Activated CD4-positive, alpha-beta T cell treated with anti-CD3 and anti-CD28 coated beads, Interleukin-2, Interleukin-4, amounts not matched to agents 100 ng/mL and 50 ng/mL, durations not matched to agents 16 hours and 8 hours (primary cell): ENCODE results near the gene STX1B.

Experiments
- DNase-seq: peaks from one replicate; pipeline ENCODE4 v3.0.0-alpha.2; 2020; ENCODE audit warnings: low spot score

Gene STX1B

GRCh38 chr16:30979170-30980022 is 31.0 kb downstream of the STX1B start:
- DNase-seq: no peak

DNA sequence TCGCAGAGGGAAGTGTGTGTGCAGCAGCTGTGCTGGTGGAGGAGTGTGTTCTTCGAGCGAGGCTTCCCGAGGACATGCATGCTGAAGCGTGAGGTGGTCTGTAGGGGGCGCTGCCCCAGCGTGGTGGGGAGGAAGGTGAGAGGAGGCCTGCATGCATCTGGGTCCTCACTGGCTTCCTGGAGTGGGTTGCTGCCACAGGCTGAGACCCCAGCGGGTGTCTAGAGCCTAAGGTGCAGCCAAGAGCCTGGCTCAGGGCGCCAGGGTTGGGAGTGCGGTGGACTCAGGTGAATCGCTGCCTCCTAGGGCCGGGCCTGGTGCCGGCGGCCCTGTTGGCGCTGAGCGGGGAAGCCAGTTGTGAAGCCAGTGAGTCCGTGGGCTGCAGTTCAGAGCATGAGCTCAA is 32.9 kb downstream of the STX1B start:
- peak; percentile 17 for DNase-seq

GRCh38 chr16:30976486-30976885 is 34.0 kb downstream of the STX1B start:
- no peak for DNase-seq

DNA sequence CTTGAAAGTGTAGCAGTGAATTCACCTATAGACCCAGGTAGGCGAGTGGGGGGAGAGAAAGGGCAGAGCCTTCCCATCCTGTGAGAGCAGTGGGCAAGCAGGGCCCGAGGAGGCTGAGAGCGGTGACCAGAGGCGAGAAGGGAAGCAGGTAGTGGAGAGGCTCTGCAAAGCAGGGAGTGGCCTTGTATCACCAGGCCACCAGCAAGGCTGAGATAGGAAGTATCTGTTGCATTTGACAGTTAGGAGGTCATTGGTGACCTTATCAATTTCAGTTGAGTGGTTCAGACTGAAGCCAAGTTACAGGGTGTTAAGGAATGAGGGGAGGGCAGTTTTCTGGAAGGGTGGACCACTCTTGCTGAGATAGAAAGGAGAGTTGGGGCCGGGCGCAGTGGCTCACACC is 36.1 kb downstream of the STX1B start:
- no peak for DNase-seq

GRCh38 chr16:30972872-30973271 is 37.6 kb downstream of the STX1B start:
- DNase-seq: no peak

DNA sequence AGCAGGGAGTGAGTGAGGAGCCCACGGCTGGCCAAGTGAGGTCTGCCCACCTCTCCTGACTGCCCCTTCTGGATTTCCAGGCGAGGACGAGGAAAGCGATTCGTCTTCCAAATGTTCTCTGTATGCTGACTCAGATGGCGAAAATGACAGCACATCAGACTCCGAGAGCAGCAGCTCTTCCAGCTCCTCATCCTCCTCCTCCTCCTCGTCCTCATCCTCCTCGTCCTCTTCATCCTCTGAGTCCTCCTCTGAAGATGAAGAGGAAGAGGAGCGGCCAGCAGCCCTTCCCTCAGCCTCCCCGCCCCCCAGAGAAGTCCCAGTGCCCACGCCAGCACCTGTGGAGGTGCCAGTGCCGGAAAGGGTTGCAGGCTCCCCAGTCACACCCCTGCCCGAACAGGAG is 39.1 kb downstream of the STX1B start:
- DNase-seq: no peak

DNA sequence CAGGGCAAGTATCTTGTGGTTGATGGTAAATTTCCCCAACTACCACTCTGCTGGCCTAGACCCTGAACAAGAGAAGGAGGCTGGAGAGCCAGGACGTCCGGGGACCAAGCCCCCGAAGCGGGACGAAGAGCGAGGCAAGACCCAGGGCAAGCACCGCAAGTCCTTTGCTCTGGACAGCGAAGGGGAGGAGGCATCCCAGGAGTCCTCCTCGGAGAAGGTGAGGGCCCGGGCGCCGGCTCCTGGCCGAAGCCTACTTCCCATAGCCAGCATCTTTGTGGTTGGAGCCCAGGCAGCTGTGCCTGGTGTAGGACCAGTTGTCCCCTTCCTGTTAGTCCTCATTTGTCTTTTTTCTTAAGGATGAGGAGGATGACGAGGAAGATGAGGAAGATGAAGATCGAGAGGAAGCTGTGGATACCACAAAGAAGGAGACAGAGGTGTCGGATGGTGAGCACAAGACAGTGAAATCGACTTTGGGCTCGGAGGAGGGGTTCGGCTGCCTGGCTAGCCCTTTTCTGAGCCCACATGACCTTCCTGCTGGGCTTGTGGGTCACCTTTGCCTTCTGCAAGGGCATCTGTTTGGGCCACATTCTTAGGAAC is 41.1 kb downstream of the STX1B start:
- DNase-seq: no peak

DNA sequence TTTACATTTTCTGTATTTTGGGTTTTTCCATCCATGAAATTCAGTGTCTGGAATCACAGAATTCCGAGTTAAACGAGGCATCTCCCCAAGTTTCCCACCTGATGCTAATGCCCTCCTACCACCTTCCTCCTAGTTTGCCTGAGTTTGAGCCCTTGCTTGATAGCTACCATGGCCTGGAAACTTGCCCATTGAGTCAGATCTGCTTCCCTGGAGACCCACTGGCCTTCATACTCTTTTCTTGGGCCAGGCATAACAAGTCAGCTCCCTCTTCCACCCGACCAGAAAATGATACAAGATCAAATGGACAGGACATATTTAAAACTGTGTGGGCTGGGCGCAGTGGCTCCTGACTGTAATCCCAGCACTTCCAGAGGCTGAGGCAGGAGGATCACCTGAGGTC is 42.6 kb downstream of the STX1B start:
- DNase-seq: no peak

DNA sequence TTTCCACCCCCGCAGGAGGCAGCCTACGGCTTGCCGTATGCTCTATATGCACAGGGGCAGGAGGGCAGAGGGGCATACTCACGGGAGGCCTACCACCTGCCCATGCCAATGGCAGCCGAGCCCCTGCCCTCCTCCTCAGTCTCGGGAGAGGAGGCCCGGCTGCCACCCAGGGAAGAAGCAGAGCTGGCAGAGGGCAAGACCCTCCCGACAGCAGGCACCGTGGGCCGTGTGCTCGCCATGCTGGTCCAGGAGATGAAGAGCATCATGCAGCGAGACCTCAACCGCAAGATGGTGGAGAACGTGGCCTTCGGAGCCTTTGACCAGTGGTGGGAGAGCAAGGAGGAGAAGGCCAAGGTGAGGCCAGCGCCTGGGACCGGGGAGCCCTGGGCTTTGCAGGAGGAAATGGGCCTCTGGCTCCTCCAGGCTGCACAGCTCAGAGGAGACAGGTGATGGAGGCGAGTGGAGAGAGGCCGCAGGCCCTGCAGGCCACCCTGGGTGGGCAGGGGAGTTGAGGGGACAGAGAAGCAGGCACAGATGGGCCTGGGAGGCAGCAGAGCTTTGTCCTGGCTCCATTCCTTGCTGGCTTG is 44.3 kb downstream of the STX1B start:
- no peak for DNase-seq

DNA sequence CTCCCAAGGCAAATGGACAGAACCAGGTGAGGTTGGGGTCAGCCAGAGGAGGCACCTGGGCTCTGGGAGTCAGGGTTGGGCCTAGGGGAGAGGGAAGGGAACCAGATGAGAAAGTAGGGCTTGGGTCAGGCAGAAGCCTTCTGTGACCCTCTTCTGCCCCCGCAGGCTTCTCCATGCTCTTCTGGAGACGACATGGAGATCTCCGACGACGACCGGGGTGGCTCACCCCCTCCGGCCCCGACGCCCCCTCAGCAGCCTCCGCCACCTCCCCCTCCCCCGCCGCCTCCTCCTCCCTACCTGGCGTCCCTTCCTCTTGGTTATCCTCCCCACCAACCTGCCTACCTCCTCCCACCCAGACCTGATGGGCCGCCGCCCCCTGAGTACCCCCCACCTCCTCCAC is 45.0 kb downstream of the STX1B start:
- DNase-seq: no peak

- DNase-seq: no peak
These were observed 45.7 kb downstream of the STX1B start for GRCh38 chr16:30964574-30965226.

DNA sequence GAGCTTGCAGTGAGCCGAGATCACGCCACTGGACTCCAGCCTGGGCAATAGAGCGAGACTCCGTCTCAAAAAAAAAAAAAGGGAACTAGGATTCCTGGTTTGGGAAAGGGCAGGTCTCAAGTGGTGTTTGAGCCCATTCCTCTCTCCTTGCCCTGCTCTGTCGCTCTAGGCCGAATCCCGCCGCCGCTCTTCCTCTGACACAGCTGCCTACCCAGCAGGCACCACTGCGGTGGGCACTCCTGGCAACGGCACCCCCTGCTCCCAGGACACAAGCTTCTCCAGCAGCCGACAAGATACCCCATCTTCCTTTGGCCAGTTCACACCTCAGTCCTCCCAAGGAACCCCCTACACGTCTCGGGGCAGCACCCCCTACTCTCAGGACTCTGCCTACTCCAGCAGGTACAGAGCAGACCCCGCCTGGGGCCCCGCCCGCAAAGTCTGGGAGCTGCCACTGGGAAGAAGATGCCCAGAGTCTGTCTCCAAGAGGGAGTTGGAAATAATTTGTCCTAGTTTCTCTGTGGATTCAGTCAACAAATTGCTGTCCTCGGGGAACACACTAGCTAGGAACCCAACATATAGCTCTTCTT is 46.4 kb downstream of the STX1B start:
- no peak for DNase-seq

- DNase-seq: no peak
These were observed 49.1 kb downstream of the STX1B start for GRCh38 chr16:30961384-30961783.

DNA sequence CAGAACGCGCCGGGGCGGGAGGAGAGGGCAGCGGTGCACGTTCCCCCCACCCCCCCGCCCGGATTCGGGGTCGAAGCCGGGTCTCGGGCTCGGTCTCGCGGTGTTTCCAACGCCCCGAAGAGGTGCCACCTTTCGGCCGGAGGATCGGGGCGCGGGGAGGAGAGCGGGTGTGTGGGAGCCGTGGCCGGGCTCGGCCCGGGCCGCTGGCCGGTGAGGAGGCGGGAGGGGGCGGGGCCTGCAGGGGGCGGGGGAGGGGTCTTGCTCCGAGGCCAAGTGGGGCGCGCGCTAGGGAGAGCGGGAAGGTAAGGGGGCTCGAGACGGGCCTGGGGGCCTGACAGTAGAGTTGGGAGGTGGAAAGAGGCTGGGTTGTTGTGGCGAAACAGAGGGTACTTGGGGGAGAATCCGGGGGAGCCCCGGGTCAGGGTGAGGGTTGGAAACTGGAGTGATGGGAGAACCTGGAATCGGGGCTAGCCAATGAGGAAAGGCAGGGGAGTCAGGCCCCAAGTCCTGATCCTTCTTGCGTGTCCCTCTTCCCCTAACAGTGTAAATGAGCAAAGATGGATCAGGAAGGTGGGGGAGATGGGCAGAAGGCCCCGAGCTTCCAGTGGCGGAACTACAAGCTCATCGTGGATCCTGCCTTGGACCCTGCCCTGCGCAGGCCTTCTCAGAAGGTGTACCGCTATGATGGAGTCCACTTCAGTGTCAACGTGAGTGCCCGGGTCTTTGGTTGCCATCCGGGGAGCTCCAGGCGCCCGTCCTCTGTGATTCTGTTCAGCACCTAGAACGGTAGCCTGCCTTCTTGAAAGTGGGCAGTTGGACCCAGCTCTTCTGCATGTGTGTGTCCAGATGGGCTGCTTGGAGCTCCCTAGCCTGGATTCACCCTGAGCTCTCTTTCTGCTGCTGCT is 52.0 kb downstream of the STX1B start:
- no peak for DNase-seq

DNA sequence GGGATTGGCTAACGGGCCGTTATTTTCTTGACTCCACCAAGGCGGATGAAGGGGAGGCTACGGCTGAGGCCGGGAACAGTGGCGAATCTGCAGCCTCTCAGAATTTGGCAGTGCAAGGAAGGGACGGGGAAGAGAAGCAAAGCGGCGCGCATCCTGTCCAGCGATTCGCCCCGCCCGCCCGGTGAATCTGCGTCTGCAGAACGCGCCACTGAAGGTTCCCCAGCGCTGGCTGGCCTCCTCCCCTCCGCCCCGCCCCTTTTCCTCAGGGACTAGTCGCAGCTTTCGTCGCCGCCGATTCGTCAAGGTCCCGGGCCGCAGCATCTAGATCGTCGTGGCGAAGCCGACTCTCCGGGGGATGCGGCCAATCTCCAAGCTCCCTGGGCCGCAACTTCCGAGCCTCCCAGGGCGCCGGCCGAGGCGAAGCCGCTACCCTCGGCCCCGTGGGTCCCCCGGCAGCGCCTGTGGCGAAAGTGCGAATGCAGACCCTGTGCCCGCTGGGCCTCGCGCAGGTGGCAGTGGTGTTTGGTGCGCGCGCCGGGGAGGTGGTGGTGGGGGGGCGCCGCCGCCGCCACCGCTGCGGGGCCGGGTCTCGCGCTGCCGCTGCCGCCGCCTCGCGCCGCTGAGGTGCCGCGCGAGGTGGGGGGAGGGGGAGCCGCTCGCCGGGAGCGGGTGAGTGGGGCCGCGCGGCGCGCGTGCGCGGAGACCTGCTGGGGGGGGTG is 52.8 kb downstream of the STX1B start, which contains the start of gene SETD1A:
SETD1A (plus strand) TSS at position 299 of the 719 bp plus-strand sequence. CDS start 978 bp downstream, outside the sequence.
- DNase-seq: peak; percentile 96

- peak; percentile 89 for DNase-seq
These were observed 53.6 kb downstream of the STX1B start for GRCh38 chr16:30956601-30957455.

- no peak for DNase-seq
These were observed 55.4 kb downstream of the STX1B start for GRCh38 chr16:30954993-30955392.

GRCh38 chr16:30953511-30954124 is 56.8 kb downstream of the STX1B start:
- DNase-seq: peak; percentile 69

GRCh38 chr16:30953111-30953510 is 57.3 kb downstream of the STX1B start:
- no peak for DNase-seq
